ENCODE results near the gene HLF.

The HLF gene

DNA sequence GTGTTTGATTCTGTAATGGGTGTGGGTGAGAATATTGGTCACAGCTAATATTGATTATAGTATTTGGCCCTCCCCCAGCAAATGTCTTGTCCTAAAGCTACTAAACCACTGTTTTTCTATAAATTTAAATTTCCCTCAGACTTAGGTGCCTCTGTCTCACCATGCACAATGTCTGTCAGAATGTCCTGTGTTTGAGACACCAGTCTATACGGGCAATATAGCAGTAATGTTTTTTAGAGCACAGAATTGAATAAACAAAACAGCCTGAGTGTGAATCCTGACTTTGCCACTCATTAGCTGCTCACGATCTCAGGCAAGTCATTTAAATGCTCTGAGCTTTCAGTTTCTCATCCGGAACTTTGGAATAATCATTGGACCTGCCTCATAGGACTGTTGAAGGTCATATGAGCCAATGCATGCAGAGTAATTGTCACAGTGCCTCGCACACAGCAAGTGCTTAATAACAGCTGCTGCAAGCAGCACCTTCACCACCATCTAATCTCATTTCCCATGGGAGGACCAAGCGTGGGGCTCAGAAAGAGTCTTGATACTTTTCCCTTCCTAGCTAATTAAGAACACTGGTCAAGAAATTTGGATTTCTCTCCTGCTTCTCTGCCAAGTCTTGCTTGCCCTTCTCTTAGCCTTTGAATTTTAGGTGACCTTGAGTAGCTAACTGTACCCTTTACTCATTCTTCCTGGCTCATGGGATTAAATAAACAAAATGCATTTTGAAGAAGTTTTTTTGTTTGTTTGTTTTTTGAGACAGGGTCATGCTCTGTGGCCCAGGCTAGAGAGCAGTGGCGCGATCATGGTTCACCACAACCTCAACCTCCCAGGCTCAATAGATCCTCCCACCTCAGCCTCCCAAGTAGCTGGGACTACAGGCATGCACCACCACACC, 9.8 kb downstream of the HLF start:
- no peak for DNase-seq (ENCODE audit: low read depth in 3 of 3, low spot score in 1 of 3)

DNA sequence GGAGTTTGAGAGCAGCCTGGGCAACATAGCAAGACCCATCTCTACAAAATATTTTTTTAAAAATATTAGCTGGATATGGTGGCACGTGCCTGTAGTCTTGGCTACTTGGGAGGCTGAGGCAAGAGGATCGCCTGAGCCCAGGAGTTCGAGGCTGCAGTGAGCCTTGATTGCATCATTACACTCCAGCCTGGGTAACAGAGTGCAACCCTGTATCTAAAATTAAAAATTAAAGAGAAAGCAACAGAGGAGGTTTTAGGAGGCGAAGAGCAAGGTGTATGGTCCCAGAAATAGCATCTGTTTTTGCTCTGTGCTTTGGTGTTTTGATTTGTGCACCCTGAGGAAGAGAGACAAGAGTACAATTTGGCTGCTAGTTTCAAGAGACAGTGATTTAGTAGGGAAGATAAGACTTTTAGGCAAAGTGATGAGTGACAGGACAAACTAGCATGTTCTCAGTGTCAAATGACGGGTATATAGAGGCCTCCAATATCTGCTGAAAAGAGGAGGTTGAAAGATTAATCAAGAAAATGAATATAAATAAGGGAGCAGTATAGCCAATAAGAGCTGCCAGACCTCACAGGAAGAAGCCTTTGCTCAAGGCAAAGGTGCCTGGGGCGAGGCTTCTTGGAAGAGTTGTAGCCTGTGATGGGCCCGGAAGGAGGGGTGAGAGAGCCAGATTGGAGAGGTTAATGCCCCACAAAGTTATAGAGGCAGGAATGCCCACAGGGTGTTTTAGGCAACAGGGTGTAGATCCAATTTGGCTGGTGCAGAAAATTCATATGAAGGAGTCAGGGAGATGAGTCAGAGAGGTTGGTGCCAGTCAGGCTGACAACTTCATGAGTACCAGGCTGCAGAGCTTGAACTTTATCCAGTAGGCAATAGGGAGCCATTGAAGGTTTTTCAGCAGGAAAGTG, 11.4 kb downstream of the HLF start:
- DNase-seq (ENCODE audit: low read depth in 3 of 3, low spot score in 1 of 3) = no peak

DNA sequence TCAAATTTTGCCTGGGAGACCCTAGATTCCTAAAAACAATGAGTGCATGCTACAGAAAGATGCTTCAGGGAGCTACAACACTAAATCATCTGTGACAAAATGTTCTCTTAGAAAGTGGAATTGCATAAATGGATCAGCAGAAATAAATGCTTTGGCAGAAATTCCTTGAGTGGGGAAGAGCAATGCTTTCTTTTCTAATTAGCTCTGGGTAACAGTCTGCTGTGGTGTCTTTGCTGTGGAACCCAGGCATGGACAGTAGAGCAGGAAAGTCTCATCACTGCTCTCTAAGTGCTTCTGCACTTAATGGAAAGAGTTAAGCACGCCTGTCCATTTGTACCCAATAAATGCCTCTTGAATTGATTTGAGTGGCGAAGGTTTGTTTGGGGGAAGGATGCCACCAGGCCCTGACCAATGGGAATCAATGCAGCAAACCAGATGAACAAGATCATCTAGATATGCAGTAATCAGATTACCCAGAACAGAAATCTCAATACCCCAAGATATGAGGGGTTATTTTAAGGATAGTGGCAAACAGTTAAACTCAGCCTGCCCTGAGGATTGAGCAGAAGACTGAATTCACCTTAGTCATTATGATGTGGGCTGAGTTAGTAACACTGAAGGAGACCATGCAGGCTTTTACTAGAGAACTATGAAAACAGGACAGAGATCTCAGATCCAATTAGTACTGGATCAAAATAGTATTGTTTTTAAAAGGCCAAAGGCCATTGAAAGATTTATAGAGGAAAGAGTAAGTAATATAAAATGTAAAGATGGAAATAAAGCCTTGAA, 13.6 kb downstream of the HLF start:
- DNase-seq (ENCODE audit: low read depth in 3 of 3, low spot score in 1 of 3) = no peak

DNA sequence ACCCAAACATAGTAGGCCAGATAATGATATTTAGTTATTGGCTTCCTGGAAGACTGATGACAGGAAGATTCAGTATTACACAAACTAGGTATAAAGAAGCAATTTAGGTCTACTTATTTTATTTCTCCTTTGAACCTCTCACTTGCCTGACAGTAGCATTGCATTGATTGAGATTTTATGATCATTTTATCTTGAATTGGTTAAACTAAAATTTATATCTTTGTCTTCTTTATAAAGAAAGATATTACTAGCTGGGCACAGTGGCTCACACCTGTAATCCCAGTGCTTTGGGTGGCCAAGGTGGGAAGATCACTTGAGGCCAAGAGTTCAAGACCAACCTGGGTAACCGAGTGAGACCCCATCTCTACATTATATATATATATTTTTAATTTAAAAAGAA, 14.4 kb downstream of the HLF start:
- DNase-seq (ENCODE audit: low read depth in 3 of 3, low spot score in 1 of 3) = no peak

DNA sequence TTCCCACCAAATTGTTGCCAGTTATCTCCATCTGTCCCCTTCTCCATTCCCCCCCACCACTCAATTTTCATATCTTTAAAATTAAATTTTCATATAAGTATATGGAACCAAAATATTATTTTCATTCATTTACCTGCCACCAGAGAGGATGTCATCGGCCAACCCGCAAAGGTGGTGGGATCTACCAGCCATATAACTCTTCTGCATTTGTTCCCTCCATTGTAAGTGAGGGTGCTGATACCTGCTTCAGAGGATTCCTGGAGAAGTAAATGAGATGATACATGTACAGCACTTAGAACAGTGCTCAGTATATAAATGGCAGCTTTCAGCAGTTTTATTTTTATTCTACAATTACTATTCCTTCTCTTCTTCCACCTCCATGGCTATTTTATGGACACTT, 15.0 kb downstream of the HLF start:
- DNase-seq (ENCODE audit: low read depth in 3 of 3, low spot score in 1 of 3) = no peak

DNA sequence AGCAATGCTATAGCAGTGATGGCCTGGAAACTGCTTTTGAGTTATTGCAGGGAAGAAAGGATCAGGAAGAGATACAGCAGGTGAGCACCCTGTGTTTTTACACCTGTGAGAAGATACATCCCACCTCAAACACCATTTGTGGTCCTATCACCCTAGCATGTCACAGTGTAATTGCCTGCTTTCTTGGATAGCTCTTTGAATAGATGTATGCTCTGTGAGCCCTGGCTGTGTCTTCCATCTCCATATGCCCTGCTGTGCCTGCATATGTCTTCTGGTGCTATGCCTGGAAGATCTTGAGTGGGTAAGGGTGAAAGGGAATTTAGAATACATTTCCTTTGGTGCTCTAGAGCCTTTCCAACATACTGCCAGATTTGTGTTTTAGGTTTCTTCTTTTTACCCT, 15.5 kb downstream of the HLF start:
- DNase-seq (ENCODE audit: low read depth in 3 of 3, low spot score in 1 of 3) = no peak

DNA sequence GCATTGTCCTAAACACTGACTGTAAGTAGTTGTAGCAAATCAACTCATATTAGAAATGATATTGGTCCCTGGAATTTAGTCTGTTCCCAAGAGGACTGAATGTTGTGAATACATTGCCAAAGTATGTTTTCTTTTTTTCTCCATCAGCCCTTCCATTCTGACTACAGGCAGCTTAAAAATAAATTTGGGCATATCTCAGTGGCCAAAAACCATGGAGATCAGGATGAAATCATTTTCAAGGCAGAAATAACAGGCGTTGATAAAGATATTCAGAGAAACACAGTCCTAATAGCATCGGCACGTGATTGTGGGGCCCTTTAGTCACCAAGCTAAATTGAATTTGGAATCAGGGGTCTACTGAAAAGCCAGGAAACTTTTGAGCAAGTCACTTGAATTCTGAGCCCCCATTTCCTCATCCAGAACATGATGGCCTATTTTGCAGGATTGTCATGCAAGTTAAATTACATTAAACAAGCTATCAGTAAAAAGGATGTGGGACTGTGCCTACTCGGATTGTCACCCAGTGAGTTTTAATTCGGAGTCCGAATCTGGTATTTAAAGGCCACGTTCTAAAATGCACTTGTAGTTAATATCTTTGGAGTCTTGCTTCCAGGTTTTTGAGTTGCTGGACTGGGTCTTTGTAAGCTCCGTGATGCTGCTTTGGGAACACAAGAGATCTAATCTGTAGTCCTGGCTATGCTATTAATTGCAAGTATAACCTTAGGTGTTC, 17.1 kb downstream of the HLF start:
- DNase-seq (ENCODE audit: low read depth in 3 of 3, low spot score in 1 of 3) = no peak

DNA sequence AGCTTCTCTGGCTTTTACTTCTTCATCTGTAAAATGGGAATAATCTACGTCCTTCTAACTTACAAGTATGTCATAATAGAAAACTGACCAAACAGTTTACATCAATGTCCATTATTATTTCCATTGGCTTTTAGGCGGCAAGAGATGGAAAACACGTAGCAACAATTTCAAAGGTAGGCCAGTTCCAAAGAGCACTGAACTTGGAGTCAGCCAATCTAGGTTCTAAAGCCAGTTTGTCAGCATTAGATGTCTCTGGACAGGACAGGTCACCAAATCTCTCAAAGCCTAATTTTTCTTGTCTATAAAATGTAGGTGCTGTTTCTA, 17.6 kb downstream of the HLF start:
- DNase-seq (ENCODE audit: low read depth in 3 of 3, low spot score in 1 of 3) = no peak

DNA sequence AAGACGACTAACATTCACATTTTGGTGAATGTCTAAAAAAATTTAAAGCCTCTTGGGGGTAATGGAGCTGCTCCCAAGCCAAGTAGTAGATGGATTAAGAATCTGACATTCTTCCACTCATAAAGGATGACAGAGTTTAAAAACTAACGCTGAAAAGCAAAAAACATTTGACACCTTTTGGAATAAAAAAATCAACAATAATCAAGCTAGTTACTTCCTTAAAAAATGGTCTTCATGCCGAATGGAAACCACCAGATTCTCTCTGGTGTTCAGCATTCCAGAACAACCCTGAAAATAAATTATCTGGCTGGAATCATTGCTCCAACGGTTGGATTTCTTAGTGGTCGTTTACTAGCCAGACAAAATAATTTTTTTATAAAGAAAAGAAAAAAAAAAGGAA, 18.0 kb downstream of the HLF start:
- DNase-seq (ENCODE audit: low read depth in 3 of 3, low spot score in 1 of 3) = no peak

DNA sequence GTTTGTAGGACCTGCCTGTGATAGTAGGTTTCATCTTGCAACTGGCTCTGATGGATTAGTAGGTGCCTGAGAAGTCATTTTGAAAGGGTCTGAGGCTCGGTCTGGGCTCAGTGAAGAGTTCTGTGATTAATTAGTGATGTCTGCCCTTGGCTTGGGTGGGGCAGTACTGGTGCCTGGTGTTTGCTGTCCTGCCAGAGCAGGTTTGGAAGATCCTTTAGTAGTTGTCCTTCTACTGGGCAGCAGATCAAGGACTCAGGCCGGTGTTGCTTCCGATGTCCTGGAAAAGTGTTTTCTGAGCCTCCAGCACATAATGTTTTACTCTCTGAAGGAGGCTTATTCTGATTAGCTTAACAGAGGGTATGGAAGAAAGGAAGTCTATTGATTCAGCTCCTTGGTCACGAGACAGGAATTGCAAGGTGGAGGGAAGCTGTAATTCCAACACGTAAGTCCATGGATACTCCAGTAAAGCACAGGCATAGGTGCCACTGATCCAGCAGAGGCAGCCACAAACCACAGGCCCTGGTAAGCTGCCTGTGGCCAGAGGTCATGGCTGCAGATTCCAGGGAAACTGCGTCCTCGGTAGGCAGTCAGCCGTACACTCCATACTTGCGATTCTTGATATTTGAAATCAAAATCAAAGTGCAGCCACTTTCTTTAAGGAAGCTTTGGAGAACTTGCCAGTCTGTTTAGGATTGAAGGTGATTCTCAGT, 18.7 kb downstream of the HLF start:
- no peak for DNase-seq (ENCODE audit: low read depth in 3 of 3, low spot score in 1 of 3)

DNA sequence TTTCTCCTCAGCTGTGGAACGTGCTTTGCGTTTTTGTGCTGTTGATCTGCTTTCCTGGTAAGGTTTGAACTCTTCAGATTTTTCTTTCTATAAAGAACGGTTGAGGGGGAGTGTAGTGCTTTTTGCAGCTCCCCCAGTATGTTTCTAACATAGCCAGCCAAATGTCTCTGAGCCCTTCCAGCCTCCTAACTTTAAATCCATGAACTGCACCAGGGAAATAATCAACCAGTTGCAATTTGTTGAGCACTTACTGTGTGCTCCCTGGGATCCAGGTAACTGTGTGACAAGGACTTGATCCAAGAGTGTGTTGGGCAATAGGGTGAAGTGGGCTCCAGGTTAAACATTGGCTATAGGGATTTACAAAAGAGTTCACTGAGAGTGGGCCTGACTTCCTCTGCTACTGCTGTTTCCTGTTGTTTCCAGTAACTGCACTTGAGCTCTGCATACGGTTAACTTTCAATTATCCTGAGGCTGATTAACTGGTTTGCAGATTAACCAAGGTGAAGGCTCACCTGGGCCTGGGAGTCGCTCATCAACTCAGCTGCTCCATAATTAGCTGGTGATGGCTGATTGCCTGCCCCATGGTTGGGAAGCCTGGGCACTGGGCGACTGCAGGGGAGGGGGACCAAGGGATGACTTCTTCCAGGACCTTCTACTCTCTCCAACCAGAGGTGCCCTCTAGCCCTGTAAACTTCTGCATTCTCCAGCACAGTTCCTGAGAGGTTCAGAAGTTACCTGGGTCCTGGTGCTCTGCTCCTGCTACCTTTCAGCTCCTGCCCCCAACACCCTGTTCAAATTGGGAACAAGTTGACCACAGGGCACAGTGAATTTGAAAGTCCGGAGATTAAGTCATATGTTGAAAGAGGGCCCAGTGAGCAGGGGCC, 19.5 kb downstream of the HLF start:
- no peak for DNase-seq (ENCODE audit: low read depth in 3 of 3, low spot score in 1 of 3)

DNA sequence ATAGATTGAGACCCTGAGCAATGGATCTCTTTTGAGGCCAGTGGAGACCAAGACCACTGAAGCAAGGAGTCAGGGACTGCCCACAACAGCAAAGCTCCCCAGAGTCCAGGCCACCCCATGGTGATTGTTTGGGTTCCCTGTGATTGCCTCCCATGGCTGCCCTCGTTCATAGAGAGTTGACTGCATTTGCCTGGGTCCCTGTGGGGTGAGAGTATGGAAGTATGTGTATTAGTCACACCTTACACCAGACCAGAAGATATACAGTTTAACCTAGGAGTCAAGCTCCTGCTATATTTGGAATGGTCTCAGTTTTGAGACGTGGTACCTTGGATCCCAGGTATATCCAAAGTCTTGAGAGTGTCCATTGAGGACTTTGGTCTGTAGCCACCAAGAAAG, 20.2 kb downstream of the HLF start:
- DNase-seq (ENCODE audit: low read depth in 3 of 3, low spot score in 1 of 3) = no peak

DNA sequence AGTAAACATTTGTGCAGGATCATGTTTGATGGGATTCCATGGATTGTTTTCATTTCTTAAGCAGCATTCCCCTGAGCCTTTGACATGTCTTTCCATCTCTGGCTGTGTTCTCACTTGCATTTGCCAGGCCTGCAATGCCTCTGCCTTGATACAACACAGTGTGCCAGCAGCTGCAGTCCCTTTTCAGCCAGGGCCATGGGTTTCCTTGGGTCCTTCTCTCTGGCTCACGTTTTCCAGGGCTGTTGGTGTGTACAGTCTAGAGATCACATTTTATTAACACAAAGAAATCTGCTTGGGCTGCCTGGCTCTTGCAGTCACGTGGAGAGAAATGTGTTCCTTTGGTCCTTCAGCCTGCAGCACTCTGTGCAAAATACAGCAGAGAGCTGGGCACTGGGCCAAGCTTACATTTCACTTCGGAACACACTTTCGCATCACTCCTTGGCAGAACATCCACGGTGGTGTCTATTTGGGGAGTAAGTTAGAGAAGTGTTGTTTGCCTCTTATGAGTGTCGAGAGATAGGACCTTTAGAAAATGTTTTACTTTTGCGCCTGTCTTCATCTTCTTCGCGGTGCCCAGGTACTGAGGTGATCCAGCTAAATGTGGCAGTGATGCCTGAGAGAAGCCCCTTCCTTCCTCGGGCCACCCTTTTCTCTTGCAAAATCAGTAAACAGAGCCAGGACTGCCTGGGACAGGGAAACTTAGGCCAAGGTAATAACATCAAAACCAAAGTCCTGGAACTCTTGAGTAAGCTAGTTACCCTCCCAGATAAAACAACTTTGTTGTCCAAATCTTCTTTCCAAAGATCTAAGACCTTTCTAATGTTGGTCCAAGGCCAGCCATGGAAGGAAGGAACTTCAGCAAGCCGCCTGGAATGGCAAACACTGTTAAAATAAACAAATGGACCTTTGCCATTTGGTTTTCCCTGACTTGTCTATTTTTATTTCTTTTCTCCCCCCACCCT, 20.9 kb downstream of the HLF start:
- no peak for DNase-seq (ENCODE audit: low read depth in 3 of 3, low spot score in 1 of 3)

DNA sequence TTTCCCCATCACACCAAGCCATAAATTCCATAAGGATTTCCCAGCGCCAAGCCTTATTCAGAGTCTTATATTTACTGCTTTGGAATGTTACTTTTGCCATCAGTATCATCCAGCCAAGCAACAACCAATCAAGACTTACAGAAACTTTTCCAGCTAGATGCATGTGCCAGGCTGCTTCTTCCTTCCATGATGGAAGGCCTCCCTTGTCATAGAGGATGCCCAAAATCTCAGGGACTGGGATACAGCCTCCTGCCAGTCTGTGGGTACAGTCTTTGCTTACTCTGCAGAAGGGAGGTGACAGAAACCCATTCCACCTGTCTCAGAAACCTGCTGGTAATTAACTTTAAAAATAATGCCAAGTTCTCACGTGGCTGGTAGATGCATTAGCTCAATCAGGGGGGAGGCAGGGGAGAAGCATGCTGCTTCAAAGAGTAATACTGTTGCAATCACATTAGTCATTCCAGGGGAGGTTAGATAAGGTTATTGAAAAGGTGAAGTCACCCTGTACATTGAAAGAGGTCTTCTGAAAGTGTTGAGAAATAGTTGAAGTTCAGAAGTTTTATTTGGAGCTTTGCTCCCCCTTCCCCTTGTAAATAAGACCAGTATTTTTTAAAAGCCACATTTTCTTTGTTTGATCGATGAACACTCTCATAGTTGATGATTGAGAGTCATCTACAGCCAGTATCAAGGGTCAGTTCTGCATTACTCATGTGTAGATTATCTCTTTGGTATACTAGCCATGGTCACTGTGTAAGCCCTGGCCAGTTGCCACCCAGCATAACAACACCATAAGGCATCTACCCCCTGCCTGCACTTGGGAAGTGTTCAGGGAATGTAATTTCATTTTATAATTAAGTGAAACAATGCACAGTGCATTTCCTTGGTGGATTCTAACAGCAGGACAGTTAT, 22.2 kb downstream of the HLF start:
- DNase-seq (ENCODE audit: low read depth in 3 of 3, low spot score in 1 of 3) = no peak

DNA sequence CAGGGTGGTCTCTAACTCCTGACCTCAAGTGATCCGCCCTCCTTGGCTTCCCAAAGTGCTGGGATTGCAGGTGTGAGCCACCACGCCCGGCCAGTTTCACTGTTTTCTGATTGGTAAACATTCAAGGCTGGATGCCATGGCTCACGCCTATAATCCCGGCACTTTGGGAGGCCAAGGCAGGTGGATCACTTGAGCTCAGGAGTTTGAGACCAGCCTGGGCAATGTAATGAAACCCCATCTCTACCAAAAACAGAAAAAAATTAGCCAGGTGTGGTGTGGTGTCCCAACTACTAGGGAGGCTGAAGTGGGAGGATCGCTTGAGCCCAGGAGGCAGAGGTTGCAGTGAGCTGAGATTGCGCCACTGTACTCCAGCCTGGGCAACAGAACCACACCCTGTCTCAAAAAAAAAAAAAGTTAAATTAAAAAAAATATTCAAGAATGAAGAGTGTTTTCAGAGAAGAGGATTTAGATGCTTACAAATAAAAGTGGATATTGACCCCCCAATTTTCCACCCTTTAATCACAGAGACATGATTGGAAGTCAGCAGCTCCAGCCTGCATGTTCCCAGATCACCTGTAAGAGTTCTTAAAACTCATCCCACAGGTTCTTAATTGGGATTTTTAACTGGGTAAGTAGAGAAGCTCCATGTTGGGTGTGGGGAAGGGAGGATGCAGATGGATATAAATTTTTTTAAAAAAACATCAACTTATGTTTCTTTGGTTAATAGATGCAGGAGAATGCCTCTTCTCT, 23.8 kb downstream of the HLF start:
- DNase-seq (ENCODE audit: low read depth in 3 of 3, low spot score in 1 of 3) = no peak

DNA sequence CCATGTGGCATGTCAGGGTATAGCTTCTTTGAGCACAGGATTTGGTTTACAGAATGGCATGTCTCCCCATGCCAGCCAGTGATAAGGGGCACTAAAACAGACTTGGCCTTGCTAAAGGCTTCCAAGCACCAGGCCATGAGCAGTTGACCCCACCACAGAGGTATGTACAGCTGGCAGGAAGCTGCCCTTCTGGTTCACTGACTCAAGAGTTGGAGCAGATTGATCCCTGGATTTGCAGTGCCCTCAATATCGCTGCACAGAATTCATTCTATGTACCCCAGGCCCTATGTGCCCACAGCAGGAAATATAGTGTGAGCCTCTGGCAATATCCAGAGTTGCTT, 24.3 kb downstream of the HLF start:
- DNase-seq (ENCODE audit: low read depth in 3 of 3, low spot score in 1 of 3) = no peak

DNA sequence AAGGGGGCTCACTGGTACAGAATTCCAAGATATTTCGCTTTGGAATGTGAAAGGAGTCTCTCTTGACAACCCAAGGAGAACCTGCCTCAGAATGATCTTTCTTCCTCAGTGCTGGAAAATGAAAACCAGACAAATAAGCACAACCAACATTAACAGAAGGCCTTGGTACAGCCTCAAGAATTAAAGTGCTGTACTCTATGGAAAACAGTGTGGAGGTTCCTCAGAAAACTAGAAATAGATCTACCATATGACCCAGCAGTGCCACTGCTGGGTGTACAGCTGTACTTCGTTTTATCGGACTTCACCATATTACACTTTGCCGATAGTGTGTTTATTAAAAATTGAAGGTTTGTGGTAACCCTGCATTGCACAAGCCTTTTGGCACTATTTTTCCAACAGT, 25.2 kb downstream of the HLF start:
- DNase-seq (ENCODE audit: low read depth in 3 of 3, low spot score in 1 of 3) = no peak

Measured in stimulated activated CD4-positive, alpha-beta T cell treated with anti-CD3 and anti-CD28 coated beads, TNF-alpha, amount 100 ng/mL, for 1 hour (primary cell).